Colonic mucosa (tissue), 4 donors: Measurements from ENCODE around the gene PIEZO2. TPM values are rescaled to one million over a fixed set of nuclear protein-coding genes. Genes with fewer than 3 reads are reported as not detected.

ENCODE experiments used
- DNase-seq: peaks from one replicate; pipeline ENCODE4 v3.0.0-alpha.2; 2020
- H3K27ac ChIP-seq: fragments of 200-600 bp; one replicate; pipeline ENCODE4 v1.8.0; 2021
- H3K27me3 ChIP-seq: fragments of 200-600 bp; one replicate; pipeline ENCODE4 v1.8.0; 2021
- H3K36me3 ChIP-seq: fragments of 200-600 bp; one replicate; pipeline ENCODE4 v1.8.0; 2021
- H3K4me1 ChIP-seq: fragments of 200-600 bp; one replicate; pipeline ENCODE4 v1.8.0; 2021; ENCODE audit warnings: mild to moderate bottlenecking
- H3K4me3 ChIP-seq: fragments of 200-600 bp; one replicate; pipeline ENCODE4 v1.8.0; 2021
- H3K9ac ChIP-seq, 2 donors: one replicate each; pipeline ENCODE4 v1.7.0; 2013; ENCODE audit warnings: control low read depth in 2 of 2, low read depth in 2 of 2, low read length in 2 of 2
- H3K9me3 ChIP-seq: fragments of 200-600 bp; one replicate; pipeline ENCODE4 v1.8.0; 2021
- intact Hi-C: fragments of 100-400 bp; cut with DNase I; formaldehyde crosslinking; loops from one replicate; pipeline ENCODE4 v1.14.1; 2022
- total RNA-seq, 2 donors: library from RNA; stranded (reverse); fragmentation: NEBNext Ultra II Directional in 1 of 2; extraction: Animal tissue kit (Norgen Biotek cat#: 25700) in 1 of 2; gene quantifications; one replicate each; pipeline ENCODE4 v1.2.1, GENCODE V29; 2021
- TF ChIP-seq, protein P1 (sequence below): fragments of 200-600 bp; IDR thresholded peaks from one replicate; pipeline ENCODE4 v1.8.0; 2022; ENCODE audit warnings: antibody characterized with exemption, mild to moderate bottlenecking
- donor health status: healthy.
- donor health status: DM: no; HTN: no; CAD: no.
- donor health status: DM: no; HTN: no; CAD: no.

Gene PIEZO2
- total RNA-seq, 2 donors from 2014 or later, result 0.79 to 4.0 TPM

GRCh38 chr18:10715791-10716190, 433.6 kb downstream of the PIEZO2 start:
- intact Hi-C loops, result no loop called here
- Histone ChIP-seq H3K4me1 (no peaks in the 10 kb centered on the region), H3K36me3 (no peaks in the 10 kb centered on the region), H3K9ac (no peak overlapping the region), H3K9me3 (no peaks in the 10 kb centered on the region), H3K4me3 (no peak overlapping the region), H3K27ac (no peak overlapping the region), H3K27me3 (no peaks in the 10 kb centered on the region)
- TF ChIP-seq, protein P1, sequence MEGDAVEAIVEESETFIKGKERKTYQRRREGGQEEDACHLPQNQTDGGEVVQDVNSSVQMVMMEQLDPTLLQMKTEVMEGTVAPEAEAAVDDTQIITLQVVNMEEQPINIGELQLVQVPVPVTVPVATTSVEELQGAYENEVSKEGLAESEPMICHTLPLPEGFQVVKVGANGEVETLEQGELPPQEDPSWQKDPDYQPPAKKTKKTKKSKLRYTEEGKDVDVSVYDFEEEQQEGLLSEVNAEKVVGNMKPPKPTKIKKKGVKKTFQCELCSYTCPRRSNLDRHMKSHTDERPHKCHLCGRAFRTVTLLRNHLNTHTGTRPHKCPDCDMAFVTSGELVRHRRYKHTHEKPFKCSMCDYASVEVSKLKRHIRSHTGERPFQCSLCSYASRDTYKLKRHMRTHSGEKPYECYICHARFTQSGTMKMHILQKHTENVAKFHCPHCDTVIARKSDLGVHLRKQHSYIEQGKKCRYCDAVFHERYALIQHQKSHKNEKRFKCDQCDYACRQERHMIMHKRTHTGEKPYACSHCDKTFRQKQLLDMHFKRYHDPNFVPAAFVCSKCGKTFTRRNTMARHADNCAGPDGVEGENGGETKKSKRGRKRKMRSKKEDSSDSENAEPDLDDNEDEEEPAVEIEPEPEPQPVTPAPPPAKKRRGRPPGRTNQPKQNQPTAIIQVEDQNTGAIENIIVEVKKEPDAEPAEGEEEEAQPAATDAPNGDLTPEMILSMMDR, result no peak
- no peak for DNase-seq

- TF ChIP-seq, protein P1, result no peak
- no peak overlapping the region for H3K27ac ChIP-seq
- no peak overlapping the region for H3K4me3 ChIP-seq
- H3K4me1 ChIP-seq, result no peaks in the 10 kb centered on the region
- H3K9ac ChIP-seq, result no peak overlapping the region
- H3K36me3 ChIP-seq, result no peaks in the 10 kb centered on the region
- H3K27me3 ChIP-seq, result no peaks in the 10 kb centered on the region
- no peak for DNase-seq
- H3K9me3 ChIP-seq, result no peaks in the 10 kb centered on the region
- intact Hi-C loops, result no loop called here
Measured at GRCh38 chr18:10713409-10713808, 436.0 kb downstream of the PIEZO2 start.

DNA sequence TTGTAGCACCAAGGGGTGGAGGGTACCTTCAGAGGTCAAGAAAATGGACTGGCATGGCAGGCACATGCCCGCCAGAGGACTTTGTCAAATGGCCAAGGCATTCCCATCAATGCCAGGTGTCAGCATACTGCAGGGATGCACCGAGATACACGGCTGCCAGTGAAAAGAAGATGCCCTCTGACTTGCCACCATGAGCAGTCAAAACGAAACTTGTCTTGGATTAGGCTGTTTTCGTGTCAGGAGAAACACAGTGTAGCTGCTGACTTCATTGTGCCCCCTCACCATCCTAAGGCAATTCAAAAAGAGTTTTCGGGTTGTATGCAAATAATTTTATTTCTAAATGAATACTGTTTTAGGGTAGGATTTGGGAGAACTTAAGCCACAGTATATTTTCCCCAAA, 442.1 kb downstream of the PIEZO2 start:
- TF ChIP-seq, protein P1, result no peak
- intact Hi-C loops, result no loop called here

DNA sequence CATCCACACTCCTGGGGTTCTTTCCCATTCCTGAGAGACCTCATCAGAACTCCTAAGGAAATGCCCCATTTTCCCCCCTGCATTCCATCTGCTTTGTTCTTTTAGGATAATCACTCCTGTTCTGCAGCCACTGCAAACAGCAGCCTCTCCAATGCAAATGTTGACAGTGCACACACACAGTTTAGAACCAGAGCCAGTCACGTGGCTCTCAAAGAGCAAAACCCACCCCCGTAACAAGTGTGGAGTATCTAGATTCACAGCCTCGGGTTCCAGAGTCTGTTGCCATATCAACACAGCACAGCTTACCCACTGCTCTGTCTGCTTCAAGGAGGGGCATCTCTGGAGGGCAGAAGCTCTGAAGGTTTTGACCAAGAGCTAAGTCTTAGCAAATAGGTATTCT, 443.6 kb downstream of the PIEZO2 start:
- intact Hi-C loops, result no loop called here
- Histone ChIP-seq H3K27me3 (no peaks in the 10 kb centered on the region), H3K4me1 (no peaks in the 10 kb centered on the region), H3K9ac (no peak overlapping the region), H3K9me3 (no peaks in the 10 kb centered on the region), H3K4me3 (no peak overlapping the region), H3K27ac (no peak overlapping the region), H3K36me3 (no peaks in the 10 kb centered on the region)
- no peak for DNase-seq
- TF ChIP-seq, protein P1, result no peak

More for the DNA sequence above, 442.1 kb downstream of the PIEZO2 start:
- H3K9ac ChIP-seq, result no peak overlapping the region
- no peak overlapping the region for H3K4me3 ChIP-seq
- no peaks in the 10 kb centered on the region for H3K4me1 ChIP-seq
- no peak for DNase-seq
- no peaks in the 10 kb centered on the region for H3K9me3 ChIP-seq
- H3K27ac ChIP-seq, result no peak overlapping the region
- no peaks in the 10 kb centered on the region for H3K36me3 ChIP-seq
- H3K27me3 ChIP-seq, result no peaks in the 10 kb centered on the region

DNA sequence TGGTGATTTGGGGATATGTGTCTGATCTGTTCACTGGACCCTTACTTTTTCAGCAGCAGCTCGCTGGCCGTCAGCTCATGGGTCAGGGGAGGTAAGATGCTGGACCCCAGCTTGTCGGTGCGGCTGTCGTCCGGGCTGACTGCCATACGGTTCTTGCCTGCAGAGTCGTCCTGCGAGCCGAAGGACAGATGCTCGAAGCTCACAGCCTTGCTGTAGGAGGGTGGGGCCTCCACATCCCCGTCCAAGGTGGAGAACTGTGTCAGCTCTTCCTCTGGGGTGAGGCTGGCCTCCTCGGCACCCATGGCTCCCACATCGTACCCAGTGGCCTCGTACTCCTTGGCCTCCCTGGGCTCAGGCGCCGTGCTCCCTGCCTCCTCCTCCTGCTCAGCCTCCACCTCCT, 444.1 kb downstream of the PIEZO2 start:
- Histone ChIP-seq H3K4me3 (no peak overlapping the region), H3K36me3 (no peaks in the 10 kb centered on the region)
- intact Hi-C loops, result no loop called here

More for the DNA sequence above, 444.1 kb downstream of the PIEZO2 start:
- no peaks in the 10 kb centered on the region for H3K27me3 ChIP-seq
- H3K9ac ChIP-seq, result no peak overlapping the region
- TF ChIP-seq, protein P1, result no peak
- H3K9me3 ChIP-seq, result no peaks in the 10 kb centered on the region
- no peak overlapping the region for H3K27ac ChIP-seq
- no peaks in the 10 kb centered on the region for H3K4me1 ChIP-seq
- DNase-seq, result no peak
